K562 (cell line): ENCODE data around the gene CFAP157. TPM values are rescaled to one million over a fixed set of nuclear protein-coding genes. Genes with fewer than 3 reads are reported as not detected.
A peak's percentile ranks its signal among the peaks of the same experiment; 100 is the strongest.

Experiments
- BMI1 ChIP-seq: fragments of 150-350 bp; IDR thresholded peaks from 2 replicates; pipeline ENCODE4 v1.6.1; 2014; ENCODE audit warnings: low read length
- BRCA1 ChIP-seq, 2 experiments: fragments of 450-650 bp in 1 of 2; sonication (generic) in 1 of 2; formaldehyde crosslinking in 1 of 2; IDR thresholded peaks; 2 replicates each; pipeline versions ENCODE4 v1.5.0 to v1.6.1; 2017 to 2020; ENCODE audit warnings: mild to moderate bottlenecking in 1 of 2, missing genetic modification reagents in 1 of 2
- HDAC6 ChIP-seq: IDR thresholded peaks from 2 replicates; pipeline ENCODE4 v1.6.1; 2012; ENCODE audit warnings: low read depth, mild to moderate bottlenecking, control low read depth, inconsistent platforms, low read length, moderate library complexity
- HMG20A ChIP-seq: fragments of 450-650 bp; formaldehyde crosslinking; conservative IDR thresholded peaks from 2 replicates; pipeline ENCODE4 v1.4.0; 2020; ENCODE audit warnings: mild to moderate bottlenecking, mixed read lengths
- JUN ChIP-seq, 2 experiments: sonication (generic) in 1 of 2; formaldehyde crosslinking in 1 of 2; IDR thresholded peaks; 2 replicates each; pipeline versions ENCODE4 v1.6.1 to v1.8.0; 2012 to 2022; ENCODE audit warnings: borderline replicate concordance in 2 of 2, mild to moderate bottlenecking in 2 of 2, improper control_type of control experiment in 1 of 2, low read depth in 1 of 2, low read length in 1 of 2, missing genetic modification reagents in 1 of 2
- MAZ ChIP-seq, 2 experiments: fragments of 450-650 bp in 1 of 2; sonication (generic) in 1 of 2; formaldehyde crosslinking; IDR thresholded peaks in 1 of 2; conservative IDR thresholded peaks in 1 of 2; 2 replicates each; pipeline versions ENCODE4 v1.4.0 to v1.5.0; 2020; ENCODE audit warnings: mild to moderate bottlenecking in 1 of 2, missing genetic modification reagents in 1 of 2
- MYC ChIP-seq, 2 experiments: fragments of 250-450 bp in 1 of 2; sonication (Bioruptor Pico) in 1 of 2; IDR thresholded peaks; 2 replicates each; pipeline versions ENCODE4 v1.5.1 to v1.6.1; 2012 to 2021; ENCODE audit warnings: low read depth in 2 of 2, borderline replicate concordance in 1 of 2, improper control_type of control experiment in 1 of 2, low read length in 1 of 2, mild to moderate bottlenecking in 1 of 2, moderate library complexity in 1 of 2
- NUFIP1 ChIP-seq: fragments of 450-650 bp; IDR thresholded peaks from 2 replicates; pipeline ENCODE4 v1.6.1; 2018; ENCODE audit not compliant: partially characterized antibody
- PHB2 ChIP-seq: fragments of 450-650 bp; IDR thresholded peaks from 2 replicates; pipeline ENCODE4 v1.6.1; 2017; ENCODE audit warnings: low read depth
- PTRF ChIP-seq: fragments of 450-650 bp; IDR thresholded peaks from 2 replicates; pipeline ENCODE4 v1.6.1; 2016; ENCODE audit warnings: mild to moderate bottlenecking, missing genetic modification characterization, missing compliant biosample characterization
- RB1 ChIP-seq: fragments of 450-650 bp; IDR thresholded peaks from 2 replicates; pipeline ENCODE4 v1.6.1; 2017; ENCODE audit warnings: low read depth, mild to moderate bottlenecking
- RBM34 ChIP-seq: fragments of 200-400 bp; formaldehyde crosslinking; IDR thresholded peaks from 2 replicates; pipeline ENCODE4 v1.6.1; 2018; ENCODE audit warnings: low read length, borderline replicate concordance; ENCODE audit not compliant: insufficient read depth
- TBL1XR1 ChIP-seq, 2 experiments: IDR thresholded peaks; 2 replicates each; pipeline ENCODE4 v1.6.1; 2012; ENCODE audit warnings: improper control_type of control experiment in 2 of 2, low read length in 2 of 2, mild to moderate bottlenecking in 1 of 2
- polyA plus RNA-seq, 8 experiments: library from polyadenylated mRNA; depleted of rRNA in 4 of 8; stranded (reverse) in 5 of 8; unstranded in 3 of 8; fragments of >200 nt; fragmentation: Nextera tagmentation in 2 of 8; fragmentation: Illumina TruSeq in 1 of 8; extraction: Ambion mirVana in 2 of 8; extraction: Trizol in 1 of 8; gene quantifications; 2 replicates each; pipeline versions ENCODE4 v1.2.1 to v1.2.3, GENCODE V29; 2011 to 2014; ENCODE audit warnings: inconsistent platforms in 1 of 8, missing spikeins in 1 of 8
- total RNA-seq, 7 experiments: library from RNA; depleted of rRNA in 6 of 7; stranded (reverse); fragments of >200 nt in 6 of 7; fragmentation: Illumina TruSeq in 2 of 7; extraction: Trizol in 2 of 7; gene quantifications; 2 replicates each; pipeline versions ENCODE4 v1.2.1 to v1.2.3, GENCODE V29; 2011 to 2021; ENCODE audit warnings: low replicate concordance in 1 of 7
- TF ChIP-seq, protein P1 (sequence below): sonication (generic); formaldehyde crosslinking; IDR thresholded peaks from 2 replicates; pipeline ENCODE4 v1.5.0; 2020; ENCODE audit warnings: missing genetic modification reagents
- TF ChIP-seq, protein P2 (sequence below): sonication (generic); formaldehyde crosslinking; IDR thresholded peaks from 2 replicates; pipeline ENCODE4 v1.9.0; 2022; ENCODE audit warnings: mild to moderate bottlenecking, missing genetic modification reagents
- TF ChIP-seq, protein P3 (sequence below), 2 experiments: fragments of 250-450 bp in 1 of 2; fragments of 450-650 bp in 1 of 2; sonication (Bioruptor Pico) in 1 of 2; IDR thresholded peaks; 2 replicates each; pipeline versions ENCODE4 v1.6.1 to v1.8.0; 2016 to 2021; ENCODE audit warnings: mild to moderate bottlenecking in 2 of 2, moderate library complexity in 2 of 2, missing compliant biosample characterization in 1 of 2, missing genetic modification characterization in 1 of 2
- TF ChIP-seq, protein P4 (sequence below): fragments of 250-450 bp; sonication (Bioruptor Pico); IDR thresholded peaks from 2 replicates; pipeline ENCODE4 v1.8.0; 2021; ENCODE audit warnings: moderate library complexity, mild to moderate bottlenecking, inconsistent platforms
- TF ChIP-seq, protein P5 (sequence below), 3 experiments: fragments of 200-800 bp in 1 of 3; fragments of 250-450 bp in 1 of 3; fragments of 450-650 bp in 1 of 3; sonication (Bioruptor Pico) in 1 of 3; sonication (Bioruptor generic) in 1 of 3; formaldehyde crosslinking in 1 of 3; IDR thresholded peaks; 2 replicates each; pipeline versions ENCODE4 v1.6.1 to v1.8.0; 2016 to 2022; ENCODE audit warnings: mild to moderate bottlenecking in 2 of 3, missing genetic modification characterization in 2 of 3, missing compliant biosample characterization in 1 of 3, moderate library complexity in 1 of 3

Gene CFAP157
- total and polyA plus RNA-seq, 9 of the 15 experiments (the other 6 are each of a cell fraction or from before 2014, with no cell fraction given) = 0.03 TPM; not detected in 8

DNA sequence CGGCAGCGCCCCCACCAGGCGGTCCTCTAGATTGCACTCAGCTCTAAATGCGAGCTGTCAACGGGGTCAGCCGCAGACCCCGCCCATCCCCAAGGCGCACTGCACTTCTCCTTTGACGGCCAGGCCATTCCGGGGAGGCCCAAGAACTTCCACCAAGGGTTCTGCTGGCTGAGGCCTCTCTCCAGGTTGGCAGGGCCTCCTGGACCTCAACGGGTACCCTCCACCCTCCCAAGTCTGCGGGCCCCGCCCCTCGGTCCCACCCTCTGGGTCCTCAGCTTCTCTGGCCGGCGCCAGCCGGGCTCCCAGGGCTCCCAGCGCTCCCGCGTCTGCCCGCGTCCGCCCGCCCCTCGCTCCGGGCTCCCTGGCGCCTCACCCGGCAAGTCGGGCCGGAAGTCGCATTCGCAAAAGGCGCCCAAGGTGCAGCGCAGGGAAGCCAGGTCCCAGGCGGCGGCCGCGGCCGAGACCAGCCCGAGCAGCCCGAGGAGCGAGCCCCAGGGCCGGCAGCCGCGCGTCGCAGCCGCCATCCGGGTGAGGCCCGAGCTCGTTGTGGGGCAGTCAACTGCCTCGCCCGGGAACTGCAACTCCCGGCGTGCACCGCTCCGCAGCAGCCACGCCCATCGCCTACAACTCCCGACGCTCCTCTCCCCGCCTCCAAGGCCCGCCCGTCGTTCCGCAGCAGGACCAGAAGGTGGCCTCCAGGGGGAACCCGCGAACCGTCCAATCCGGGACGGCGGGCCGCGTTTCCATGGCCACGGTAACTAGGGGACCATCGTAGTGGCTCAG is 28.1 kb downstream of the CFAP157 start, which contains the start of gene TOR2A (continued):
- peak; percentile 9; the same call in 1 of the 2 replicates for TF ChIP-seq JUN (IDR thresholded peaks at IDR 0.05; ENCODE audit: borderline replicate concordance, low read depth, low read length)
- TF ChIP-seq JUN (CRISPR knock-in tag; IDR thresholded peaks at IDR 0.05; ENCODE audit: borderline replicate concordance) = peak; percentile 81; the same call in 1 of the 2 replicates
- peak; percentile 88 for TF ChIP-seq RB1
- no peak for TF ChIP-seq PHB2
- no peak for TF ChIP-seq HDAC6
- TF ChIP-seq, protein P1, sequence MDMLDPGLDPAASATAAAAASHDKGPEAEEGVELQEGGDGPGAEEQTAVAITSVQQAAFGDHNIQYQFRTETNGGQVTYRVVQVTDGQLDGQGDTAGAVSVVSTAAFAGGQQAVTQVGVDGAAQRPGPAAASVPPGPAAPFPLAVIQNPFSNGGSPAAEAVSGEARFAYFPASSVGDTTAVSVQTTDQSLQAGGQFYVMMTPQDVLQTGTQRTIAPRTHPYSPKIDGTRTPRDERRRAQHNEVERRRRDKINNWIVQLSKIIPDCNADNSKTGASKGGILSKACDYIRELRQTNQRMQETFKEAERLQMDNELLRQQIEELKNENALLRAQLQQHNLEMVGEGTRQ (CRISPR knock-in tag) = no peak
- TF ChIP-seq NUFIP1 = no peak
- TF ChIP-seq, protein P2, sequence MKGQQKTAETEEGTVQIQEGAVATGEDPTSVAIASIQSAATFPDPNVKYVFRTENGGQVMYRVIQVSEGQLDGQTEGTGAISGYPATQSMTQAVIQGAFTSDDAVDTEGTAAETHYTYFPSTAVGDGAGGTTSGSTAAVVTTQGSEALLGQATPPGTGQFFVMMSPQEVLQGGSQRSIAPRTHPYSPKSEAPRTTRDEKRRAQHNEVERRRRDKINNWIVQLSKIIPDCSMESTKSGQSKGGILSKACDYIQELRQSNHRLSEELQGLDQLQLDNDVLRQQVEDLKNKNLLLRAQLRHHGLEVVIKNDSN = no peak; the same call in 1 of the 2 replicates
- TF ChIP-seq PTRF (tag) = no peak
- peak in 1 of 2 experiments; percentile 25; a peak in 1 of 4 replicates for TF ChIP-seq TBL1XR1 (IDR thresholded peaks at IDR 0.05; ENCODE audit: low read length in 2 of 2)
- no peak; the same call in 1 of the 2 replicates for TF ChIP-seq RBM34
- TF ChIP-seq MAZ (CRISPR knock-in tag; conservative IDR thresholded peaks at IDR 0.05 in 1 of 2, IDR thresholded peaks at IDR 0.05 in 1 of 2) = peak; percentile 84 to 86
- TF ChIP-seq HMG20A (CRISPR knock-in tag) = no peak
- TF ChIP-seq MYC (IDR thresholded peaks at IDR 0.05; ENCODE audit: low read depth, low read length) = peak; percentile 53; the same call in 1 of the 2 replicates
- no peak for TF ChIP-seq MYC (CRISPR knock-in tag; IDR thresholded peaks at IDR 0.05; ENCODE audit: borderline replicate concordance, low read depth)
- no peak for TF ChIP-seq BRCA1 (IDR thresholded peaks at IDR 0.05)
- peak; percentile 67; the same call in 1 of the 2 replicates for TF ChIP-seq BRCA1 (CRISPR knock-in tag; IDR thresholded peaks at IDR 0.05)
- TF ChIP-seq, protein P3, sequence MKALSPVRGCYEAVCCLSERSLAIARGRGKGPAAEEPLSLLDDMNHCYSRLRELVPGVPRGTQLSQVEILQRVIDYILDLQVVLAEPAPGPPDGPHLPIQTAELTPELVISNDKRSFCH (CRISPR knock-in tag; IDR thresholded peaks at IDR 0.05) = no peak
- TF ChIP-seq, protein P3 (tag; IDR thresholded peaks at IDR 0.05) = 0 out of 2 replicates have a peak, but pooled peaks have one; percentile 50
- TF ChIP-seq BMI1 = peak; percentile 96
- TF ChIP-seq, protein P4, sequence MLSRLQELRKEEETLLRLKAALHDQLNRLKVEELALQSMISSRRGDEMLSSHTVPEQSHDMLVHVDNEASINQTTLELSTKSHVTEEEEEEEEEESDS (CRISPR knock-in tag) = no peak
- TF ChIP-seq, protein P5, sequence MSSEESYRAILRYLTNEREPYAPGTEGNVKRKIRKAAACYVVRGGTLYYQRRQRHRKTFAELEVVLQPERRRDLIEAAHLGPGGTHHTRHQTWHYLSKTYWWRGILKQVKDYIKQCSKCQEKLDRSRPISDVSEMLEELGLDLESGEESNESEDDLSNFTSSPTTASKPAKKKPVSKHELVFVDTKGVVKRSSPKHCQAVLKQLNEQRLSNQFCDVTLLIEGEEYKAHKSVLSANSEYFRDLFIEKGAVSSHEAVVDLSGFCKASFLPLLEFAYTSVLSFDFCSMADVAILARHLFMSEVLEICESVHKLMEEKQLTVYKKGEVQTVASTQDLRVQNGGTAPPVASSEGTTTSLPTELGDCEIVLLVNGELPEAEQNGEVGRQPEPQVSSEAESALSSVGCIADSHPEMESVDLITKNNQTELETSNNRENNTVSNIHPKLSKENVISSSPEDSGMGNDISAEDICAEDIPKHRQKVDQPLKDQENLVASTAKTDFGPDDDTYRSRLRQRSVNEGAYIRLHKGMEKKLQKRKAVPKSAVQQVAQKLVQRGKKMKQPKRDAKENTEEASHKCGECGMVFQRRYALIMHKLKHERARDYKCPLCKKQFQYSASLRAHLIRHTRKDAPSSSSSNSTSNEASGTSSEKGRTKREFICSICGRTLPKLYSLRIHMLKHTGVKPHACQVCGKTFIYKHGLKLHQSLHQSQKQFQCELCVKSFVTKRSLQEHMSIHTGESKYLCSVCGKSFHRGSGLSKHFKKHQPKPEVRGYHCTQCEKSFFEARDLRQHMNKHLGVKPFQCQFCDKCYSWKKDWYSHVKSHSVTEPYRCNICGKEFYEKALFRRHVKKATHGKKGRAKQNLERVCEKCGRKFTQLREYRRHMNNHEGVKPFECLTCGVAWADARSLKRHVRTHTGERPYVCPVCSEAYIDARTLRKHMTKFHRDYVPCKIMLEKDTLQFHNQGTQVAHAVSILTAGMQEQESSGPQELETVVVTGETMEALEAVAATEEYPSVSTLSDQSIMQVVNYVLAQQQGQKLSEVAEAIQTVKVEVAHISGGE (CRISPR knock-in tag; IDR thresholded peaks at IDR 0.05) = peak; percentile 55 to 89 (median 66); a peak in 4 of 6 replicates
